Activated CD4-positive, alpha-beta T cell treated with anti-CD3 and anti-CD28 coated beads, Interleukin-2, amount 50 U/mL, for 16 hours (primary cell): ENCODE measurements around the gene EID3.
"Not testable (repeated sequence)": the region's sequence is repeated elsewhere in the genome, so short reads cannot be mapped to it uniquely, and the experiment has no call there.

Experiments
- DNase-seq: peaks from one replicate; pipeline ENCODE4 v3.0.0-alpha.2; 2020

EID3 gene

GRCh38 chr12:104303538-104304151 is at the start of gene EID3:
Gene EID3, plus strand, starts transcription at chr12:104303739. Its CDS starts 196 bp downstream, at chr12:104303935.
- peak; percentile 92 for DNase-seq

GRCh38 chr12:104257913-104258472 is 45.5 kb upstream of the EID3 start:
- DNase-seq = no peak

DNA sequence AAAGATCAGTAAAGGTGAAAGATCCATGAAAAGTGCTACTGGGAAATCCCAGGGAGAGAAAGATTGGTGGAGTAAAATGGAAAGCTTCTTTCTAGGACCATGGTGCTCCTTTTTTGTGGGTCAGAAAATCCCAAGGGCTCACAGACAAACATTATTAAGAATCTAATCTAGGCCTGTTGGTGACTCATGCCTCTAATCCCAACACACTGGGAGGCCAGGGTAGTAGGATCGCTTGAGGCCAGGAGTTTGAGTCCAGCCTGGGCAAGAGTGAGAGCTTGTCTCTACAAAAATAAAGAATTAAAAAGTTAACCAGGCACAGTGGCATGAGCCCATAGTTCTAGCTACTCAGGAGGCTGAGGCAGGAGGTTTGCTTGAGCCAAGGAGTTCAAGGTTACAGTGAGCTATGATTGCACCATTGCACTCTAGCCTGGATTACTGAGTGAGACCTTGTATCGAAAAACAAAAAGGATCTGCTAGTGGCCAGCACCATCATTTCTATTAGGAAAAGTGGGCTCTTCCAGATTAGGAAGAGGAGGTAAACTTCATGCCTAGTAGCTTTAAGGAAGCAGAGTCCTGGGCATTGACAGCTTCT is 45.0 kb upstream of the EID3 start:
- DNase-seq = no peak

DNA sequence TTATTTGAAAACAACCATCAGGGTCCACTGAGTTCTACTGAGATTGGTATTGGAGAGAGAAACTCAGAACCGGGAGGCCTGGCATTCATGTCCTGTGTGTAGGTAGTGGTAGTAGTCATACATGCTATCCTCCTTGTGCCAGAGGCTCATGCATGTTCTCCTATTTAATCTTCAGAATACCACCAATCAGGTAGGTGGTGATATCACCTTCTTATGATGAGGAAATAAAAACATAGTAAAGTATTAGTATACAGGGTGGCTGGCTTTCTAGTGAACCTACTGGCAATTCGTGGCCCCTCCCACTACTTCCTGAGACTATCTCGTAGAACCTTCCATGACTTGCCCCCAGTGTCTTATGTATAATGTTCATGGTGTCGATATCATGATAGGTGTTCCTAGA is 40.5 kb upstream of the EID3 start:
- DNase-seq = no peak

DNA sequence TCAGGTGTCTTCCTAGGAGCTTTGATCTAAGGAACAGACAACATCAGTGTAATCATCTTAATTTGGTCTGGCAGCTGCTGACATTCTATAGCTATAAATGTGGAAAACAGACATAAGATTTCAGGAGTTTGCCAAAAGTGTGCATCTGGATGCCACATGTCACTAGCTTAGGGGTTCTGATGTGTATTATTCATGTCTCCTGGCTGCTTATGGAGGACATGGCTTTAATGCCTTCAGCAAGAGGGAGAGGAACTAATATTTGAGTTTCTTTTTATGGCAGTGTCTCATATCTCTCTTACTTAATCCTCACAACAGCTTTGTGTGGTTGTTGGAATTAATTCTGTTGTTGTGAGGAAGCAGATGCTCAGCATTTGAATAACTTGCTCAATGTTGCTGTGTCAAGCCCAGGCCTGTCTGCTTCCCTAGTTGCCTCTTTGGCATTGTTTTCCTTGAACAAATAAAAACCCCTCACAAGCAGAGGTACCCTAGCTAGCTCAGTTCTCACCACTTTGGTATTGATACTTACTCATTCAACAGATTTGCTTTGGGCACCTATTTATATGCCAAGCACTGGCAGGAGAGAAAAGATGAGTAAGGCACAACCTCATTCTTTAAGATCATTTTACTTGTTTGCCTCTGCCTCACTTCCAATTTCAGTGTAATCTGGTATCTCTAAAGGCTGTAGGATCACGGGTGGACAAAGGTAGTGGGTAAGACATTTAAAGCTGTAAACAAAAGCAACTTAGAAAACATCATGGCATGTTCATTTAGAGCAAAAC is 39.8 kb upstream of the EID3 start:
- DNase-seq = no peak

GRCh38 chr12:104265436-104265835 is 38.1 kb upstream of the EID3 start:
- DNase-seq = not testable (repeated sequence)

DNA sequence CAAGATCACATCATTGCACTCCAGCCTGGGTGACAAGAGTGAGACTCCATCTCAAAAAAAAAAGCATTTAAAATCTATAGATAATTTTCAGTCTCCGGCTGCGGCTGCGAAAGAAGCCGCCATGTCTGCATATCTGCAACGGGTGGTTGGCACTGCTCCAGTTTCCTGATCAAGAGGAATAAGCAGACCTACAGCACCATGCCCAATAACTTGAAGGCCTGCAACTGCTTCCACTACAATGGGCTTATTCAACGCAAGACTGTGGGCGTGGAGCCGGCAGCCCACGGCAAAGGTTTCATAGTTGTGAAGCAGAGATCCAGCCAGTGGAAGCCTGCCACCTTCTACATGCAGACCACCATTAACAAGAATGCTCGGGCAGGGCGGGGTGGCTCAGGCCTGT is 30.6 kb upstream of the EID3 start:
- DNase-seq = no peak

- no peak for DNase-seq
Measured at GRCh38 chr12:104273503-104273902, 30.0 kb upstream of the EID3 start.

- DNase-seq = no peak
Measured at GRCh38 chr12:104274811-104275210, 28.7 kb upstream of the EID3 start.

DNA sequence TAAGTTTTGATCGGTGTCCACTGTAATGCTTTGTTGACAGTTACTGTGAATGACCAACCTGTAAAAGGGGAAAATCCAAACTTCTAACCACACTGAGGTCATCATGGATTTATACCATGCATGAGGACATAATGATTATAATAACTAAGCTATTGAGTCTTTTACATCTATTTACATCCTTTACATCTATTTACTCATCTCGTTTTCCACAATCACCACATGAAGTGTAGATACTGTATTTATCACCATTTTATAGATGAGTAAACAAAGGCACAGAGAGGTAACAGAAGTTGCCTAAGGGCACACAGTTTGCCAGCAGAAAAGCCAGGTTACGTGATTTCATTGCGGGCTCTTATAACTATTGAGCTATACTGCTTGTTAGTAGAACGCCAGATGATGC is 27.9 kb upstream of the EID3 start:
- no peak for DNase-seq

DNA sequence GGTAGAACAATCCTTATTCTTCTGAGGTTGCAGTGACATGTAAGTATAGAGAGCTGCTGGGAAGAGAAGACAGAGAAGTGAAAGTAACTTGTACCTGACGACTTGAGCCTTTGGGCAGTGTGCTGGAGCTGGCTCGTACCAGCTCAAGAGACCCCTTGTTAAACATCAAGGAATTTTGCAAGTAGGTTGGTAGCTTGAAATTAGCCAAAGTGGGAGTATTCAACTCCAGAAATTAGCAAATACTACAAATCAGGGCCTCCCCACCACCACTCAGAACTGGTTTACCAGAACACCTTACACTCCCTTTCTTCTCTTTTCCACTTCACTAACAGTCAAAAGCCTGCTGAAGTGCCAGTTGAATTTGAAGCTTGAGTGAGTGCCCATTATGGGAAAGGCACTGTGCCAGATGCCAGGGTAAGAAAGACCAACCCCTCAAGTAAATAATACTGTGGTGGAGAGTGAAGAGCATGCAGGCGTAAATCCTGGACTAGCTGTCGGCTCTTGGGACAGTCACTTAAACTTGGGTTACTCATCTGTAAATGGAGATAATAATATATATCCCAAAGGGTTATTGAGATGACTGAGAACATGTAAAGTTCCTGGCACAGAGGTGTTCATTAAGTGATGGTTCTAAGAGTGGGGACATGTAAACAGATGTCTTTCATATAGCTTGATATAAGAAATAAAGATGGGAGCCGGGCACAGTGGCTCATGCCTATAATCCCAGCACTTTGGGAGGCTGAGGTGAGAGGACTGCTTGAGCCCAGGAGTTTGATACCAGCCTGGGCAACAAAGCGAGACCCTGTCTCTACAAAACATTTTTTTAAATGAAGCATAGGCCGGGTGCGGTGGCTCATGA is 27.0 kb upstream of the EID3 start:
- no peak for DNase-seq

DNA sequence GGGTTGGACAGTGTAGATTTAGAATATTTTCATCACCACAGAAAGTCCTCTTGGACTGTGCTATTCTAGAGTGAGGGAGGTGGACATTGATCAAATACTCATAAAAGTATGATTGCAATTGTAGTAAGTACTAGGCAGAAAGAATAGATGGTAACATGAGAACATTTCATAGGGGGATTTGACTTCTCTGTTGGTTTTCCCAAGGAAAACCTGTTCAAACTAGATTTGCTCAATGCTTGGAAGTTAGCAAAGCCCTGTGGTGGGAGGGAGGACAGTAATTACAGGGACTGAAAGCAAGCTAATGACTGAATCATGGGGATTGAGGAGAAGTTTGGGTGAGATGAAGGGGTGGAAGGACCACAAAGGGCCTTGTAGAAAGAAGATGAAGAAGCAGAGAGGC is 24.4 kb upstream of the EID3 start:
- DNase-seq = no peak

DNA sequence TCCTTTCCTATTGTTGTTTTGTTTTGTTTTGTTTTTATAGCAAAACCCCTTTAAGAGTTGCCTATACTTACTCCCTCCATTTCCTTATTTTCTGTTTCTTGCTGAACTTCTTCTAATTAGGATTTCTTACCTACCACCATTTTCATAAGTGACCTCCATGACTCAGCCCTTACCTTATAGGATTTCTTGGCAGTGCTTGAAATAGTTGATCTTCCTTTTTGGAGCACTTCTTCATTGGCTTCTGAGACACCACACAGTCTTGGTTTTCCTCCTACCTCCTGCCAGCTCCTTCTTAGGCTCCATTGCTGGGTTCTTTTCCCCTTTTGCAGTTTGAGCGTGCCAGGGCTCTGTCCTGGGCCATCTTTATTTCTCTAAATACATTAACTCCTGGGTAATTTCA is 23.4 kb upstream of the EID3 start:
- DNase-seq = no peak

DNA sequence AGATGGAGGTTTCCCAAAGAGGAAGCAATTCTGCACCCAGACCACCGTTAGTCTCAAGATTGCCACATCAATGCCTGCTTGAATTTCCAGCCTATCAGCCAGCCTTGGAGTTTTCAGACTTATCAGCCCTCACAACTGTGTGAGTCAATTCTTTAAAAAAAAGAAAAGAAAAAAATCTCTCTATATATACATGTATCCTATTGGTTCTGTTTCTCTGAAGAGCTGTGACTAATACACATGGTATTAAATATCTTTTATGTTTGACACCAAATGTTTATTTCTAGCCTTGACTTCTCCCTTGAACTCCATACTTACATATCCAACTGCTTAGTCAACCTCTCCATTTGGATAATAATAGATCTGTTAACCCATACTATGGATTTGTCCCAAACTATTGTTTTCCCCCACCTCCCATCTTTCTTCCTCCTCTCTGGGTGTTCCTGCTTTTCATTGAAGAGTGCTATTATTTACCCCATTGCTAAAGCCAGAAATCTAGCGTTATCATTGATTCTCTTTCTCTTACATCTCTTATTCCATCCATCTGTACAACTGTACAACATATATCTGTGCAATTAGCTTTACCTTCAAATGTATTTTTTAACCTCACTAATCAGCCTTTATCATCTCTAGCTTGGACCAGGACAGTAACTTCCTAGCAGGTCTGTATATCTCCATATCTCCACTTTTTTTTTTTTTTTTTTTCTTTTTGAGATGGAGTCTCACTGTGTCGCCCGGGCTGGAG is 22.7 kb upstream of the EID3 start:
- DNase-seq = no peak

DNA sequence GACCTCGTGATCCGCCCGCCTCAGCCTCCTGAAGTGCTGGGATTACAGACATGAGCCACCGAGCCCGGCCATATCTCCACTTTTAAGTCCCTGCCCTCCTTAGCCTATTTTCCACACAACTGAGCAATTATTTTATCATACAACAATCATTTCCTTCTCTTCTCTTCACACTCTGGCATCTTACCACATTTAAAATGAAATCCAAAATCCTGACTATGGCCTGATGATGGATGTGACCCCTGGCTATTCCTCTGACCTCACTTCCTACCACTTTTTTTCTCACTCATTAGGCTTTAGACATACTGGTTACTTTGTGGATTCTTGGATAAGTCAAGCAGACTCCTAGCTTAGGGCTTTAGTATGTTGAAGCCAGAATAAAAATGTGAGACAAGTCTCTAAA is 21.9 kb upstream of the EID3 start:
- DNase-seq = no peak

- no peak for DNase-seq
Measured at GRCh38 chr12:104282109-104282508, 21.4 kb upstream of the EID3 start.

DNA sequence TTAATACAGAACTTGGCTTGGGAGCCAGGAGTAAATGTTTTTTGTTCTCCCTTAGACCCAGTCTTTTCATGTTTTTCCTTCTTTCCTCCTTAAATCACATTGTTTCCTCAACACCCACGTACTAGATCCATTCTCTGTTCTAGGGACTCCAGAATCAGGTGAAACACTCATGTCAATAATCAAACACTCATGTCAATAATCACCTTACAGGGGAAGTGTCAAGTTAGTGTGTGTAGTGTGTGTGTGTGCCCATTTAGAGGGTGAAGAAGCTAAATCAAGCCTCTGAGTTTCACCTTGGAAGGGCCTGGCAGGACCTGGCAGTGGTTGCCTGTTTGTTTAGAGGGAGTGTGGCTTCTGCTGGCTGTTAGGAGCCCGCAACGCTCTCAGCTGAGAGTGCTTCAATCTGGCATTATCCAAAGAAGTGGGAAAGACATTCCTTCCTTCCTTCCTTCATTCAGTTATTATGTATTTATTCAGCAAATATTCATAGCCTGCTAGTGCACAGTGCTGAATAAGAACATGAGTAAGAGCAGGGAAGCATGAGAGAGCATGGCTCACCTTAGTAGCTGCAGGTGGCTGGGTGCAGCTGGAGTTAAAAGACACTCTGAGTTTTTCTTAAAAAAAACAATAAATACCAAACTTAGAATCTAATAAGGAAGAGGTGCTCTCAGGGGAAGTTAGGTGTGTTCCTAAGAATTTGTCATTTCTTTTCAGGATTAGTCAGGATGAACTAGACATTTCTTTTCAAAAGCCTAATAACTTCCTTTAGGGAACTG is 17.6 kb upstream of the EID3 start:
- DNase-seq = peak; percentile 33

GRCh38 chr12:104286516-104287482 is 16.7 kb upstream of the EID3 start:
- peak; percentile 97 for DNase-seq

DNA sequence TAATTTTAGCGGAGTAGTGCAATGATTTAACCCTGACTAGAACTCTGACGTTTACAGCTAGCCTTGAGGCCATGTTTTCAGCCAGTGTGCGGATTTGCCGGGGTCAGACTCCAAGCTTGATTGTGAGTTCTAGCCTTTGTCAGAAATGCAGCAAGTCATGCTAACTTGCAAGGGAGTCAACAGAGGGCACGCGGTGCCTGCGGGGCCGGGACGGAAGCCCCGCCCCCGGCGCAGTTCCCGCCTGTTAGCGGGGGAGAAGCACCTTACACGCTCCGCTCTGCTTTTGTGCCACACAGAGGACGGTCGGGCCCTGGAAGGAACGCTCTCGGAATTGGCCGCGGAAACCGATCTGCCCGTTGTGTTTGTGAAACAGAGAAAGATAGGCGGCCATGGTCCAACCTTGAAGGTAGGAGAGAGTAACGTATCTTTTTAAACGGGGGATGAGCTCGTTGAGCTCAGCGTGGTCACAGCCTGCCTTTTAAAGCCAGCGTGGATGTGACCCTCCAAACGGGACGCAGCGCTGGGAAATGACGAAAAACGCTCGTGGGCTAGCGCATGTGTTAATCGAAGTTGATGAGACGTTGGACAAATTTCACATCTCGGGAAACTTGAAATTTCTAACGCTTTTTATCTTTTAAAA is 14.8 kb upstream of the EID3 start:
- DNase-seq = peak; percentile 93

DNA sequence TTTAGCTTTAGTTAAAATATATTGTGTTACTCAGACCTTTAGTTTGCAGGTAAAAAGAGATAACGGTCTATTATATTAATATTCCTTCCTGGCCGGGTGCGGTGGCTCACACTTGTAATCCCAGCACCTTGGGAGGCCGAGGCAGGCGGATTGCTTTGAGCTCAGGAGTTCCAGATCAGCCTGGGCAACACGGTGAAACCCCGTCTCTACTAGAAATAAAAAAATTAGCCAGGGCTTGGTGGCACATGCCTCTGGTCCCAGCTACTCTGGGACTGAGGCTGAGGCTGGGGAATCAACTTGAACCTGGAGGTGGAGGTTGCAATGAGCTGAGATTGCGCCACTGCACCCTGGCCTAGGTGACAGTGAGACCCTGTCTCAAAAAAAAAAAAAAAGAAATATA is 13.2 kb upstream of the EID3 start:
- no peak for DNase-seq
